IMR-90 (cell line): Measurements from ENCODE around the gene RCN1. TPM values are rescaled to one million over a fixed set of nuclear protein-coding genes. Genes with fewer than 3 reads are reported as not detected.

Experiments
- ATAC-seq: fragments of 200-7000 bp; cut with Tn5 transposase; 2 replicates; pipeline ENCODE4 v1.9.1; 2020; ENCODE audit warnings: low read depth, mild to moderate bottlenecking, moderate library complexity
- BruUV-seq: library from RNA; stranded (reverse); fragments of 400-500 nt; replicated peaks from 2 replicates; lab custom pipeline; 2021; lab: Mats Ljungman, UMichigan
- CTCF ChIA-PET: fragments of 300-600 bp; formaldehyde crosslinking; extraction: SDS; loops from one replicate; lab custom pipeline; 2021; ENCODE audit warnings: antibody characterized with exemption; lab: Yijun Ruan, JAX
- POLR2A ChIA-PET: fragments of 300-600 bp; sonication (Branson Sonifier 250); formaldehyde crosslinking; loops from one replicate; lab custom pipeline; 2022; ENCODE audit warnings: antibody characterized with exemption; ENCODE audit not compliant: unreplicated experiment; lab: Charles Lee
- DNase-seq: peaks from one replicate; pipeline ENCODE4 v3.0.0; 2013
- H2AFZ ChIP-seq: replicated peaks from 2 replicates; pipeline ENCODE3; 2013; ENCODE audit warnings: low read length, mild to moderate bottlenecking; ENCODE audit not compliant: poor library complexity
- H2AK5ac ChIP-seq: 2 replicates; pipeline ENCODE4 v1.6.1; 2013; ENCODE audit warnings: low read depth, low read length, inconsistent platforms
- H2AK9ac ChIP-seq: replicated peaks from 2 replicates; pipeline ENCODE3; 2013; ENCODE audit warnings: mild to moderate bottlenecking, low read depth, low read length, moderate library complexity; ENCODE audit not compliant: poor library complexity
- H2BK120ac ChIP-seq: 2 replicates; pipeline ENCODE4 v1.6.1; 2013; ENCODE audit warnings: low read depth, low read length, inconsistent platforms
- H2BK15ac ChIP-seq: 3 replicates; pipeline ENCODE4 v1.6.1; 2013; ENCODE audit warnings: low read depth, low read length, inconsistent platforms
- H2BK20ac ChIP-seq: 2 replicates; pipeline ENCODE4 v1.6.1; 2013; ENCODE audit warnings: low read depth, mild to moderate bottlenecking, inconsistent platforms, low read length, moderate library complexity
- H2BK5ac ChIP-seq: 2 replicates; pipeline ENCODE4 v1.6.1; 2013; ENCODE audit warnings: mild to moderate bottlenecking, low read depth, low read length, inconsistent platforms; ENCODE audit not compliant: poor library complexity, severe bottlenecking
- H3K14ac ChIP-seq: replicated peaks from 2 replicates; pipeline ENCODE4 v1.6.1; 2013; ENCODE audit warnings: low read depth, low read length, inconsistent platforms
- H3K18ac ChIP-seq: 2 replicates; pipeline ENCODE4 v1.6.1; 2013; ENCODE audit warnings: low read depth, low read length, control low read depth
- H3K23ac ChIP-seq: 2 replicates; pipeline ENCODE4 v1.6.1; 2013; ENCODE audit warnings: low read depth, low read length, inconsistent platforms
- H3K27ac ChIP-seq: 2 replicates; pipeline ENCODE4 v1.5.1; 2013; ENCODE audit warnings: mild to moderate bottlenecking, control low read depth, low read length; ENCODE audit not compliant: insufficient read depth
- H3K27me3 ChIP-seq: 2 replicates; pipeline ENCODE4 v1.6.1; 2013; ENCODE audit warnings: low read length; ENCODE audit not compliant: control insufficient read depth, insufficient read depth
- H3K36me3 ChIP-seq: 2 replicates; pipeline ENCODE4 v1.6.1; 2013; ENCODE audit warnings: low read length, mixed read lengths; ENCODE audit not compliant: control insufficient read depth, insufficient read depth
- H3K4ac ChIP-seq: 2 replicates; pipeline ENCODE4 v1.6.1; 2013; ENCODE audit warnings: low read depth, low read length, inconsistent platforms
- H3K4me1 ChIP-seq: 2 replicates; pipeline ENCODE4 v1.6.1; 2013; ENCODE audit warnings: low read length, mixed read lengths; ENCODE audit not compliant: control insufficient read depth, insufficient read depth
- H3K4me2 ChIP-seq: 2 replicates; pipeline ENCODE4 v1.6.1; 2013; ENCODE audit warnings: low read depth, mild to moderate bottlenecking, control low read depth, low read length, moderate library complexity
- H3K4me3 ChIP-seq: 2 replicates; pipeline ENCODE4 v1.5.1; 2013; ENCODE audit warnings: low read depth, mild to moderate bottlenecking, control low read depth, low read length, moderate library complexity; ENCODE audit not compliant: insufficient read depth
- H3K56ac ChIP-seq: 2 replicates; pipeline ENCODE4 v1.6.1; 2013; ENCODE audit warnings: low read length, inconsistent platforms; ENCODE audit not compliant: insufficient read depth; ENCODE audit errors: extremely low read depth
- H3K79me1 ChIP-seq, 2 experiments: 2 replicates each; pipeline ENCODE4 v1.6.1; 2013; ENCODE audit warnings: low read length in 2 of 2, inconsistent platforms in 1 of 2, low read depth in 1 of 2
- H3K9ac ChIP-seq: 2 replicates; pipeline ENCODE4 v1.6.1; 2013; ENCODE audit warnings: low read depth, low read length, control low read depth
- H3K9me1 ChIP-seq: 2 replicates; pipeline ENCODE4 v1.6.1; 2013; ENCODE audit warnings: low read length, inconsistent platforms; ENCODE audit not compliant: insufficient read depth
- H3K9me3 ChIP-seq: 2 replicates; pipeline ENCODE4 v1.6.1; 2013; ENCODE audit warnings: low read length; ENCODE audit not compliant: control insufficient read depth, insufficient read depth
- H4K20me1 ChIP-seq: 2 replicates; pipeline ENCODE4 v1.6.1; 2013; ENCODE audit warnings: low read length, inconsistent platforms; ENCODE audit not compliant: insufficient read depth
- H4K5ac ChIP-seq: 2 replicates; pipeline ENCODE4 v1.6.1; 2013; ENCODE audit warnings: mild to moderate bottlenecking, low read depth, low read length, control low read depth
- H4K8ac ChIP-seq, 2 experiments: 2 replicates each; pipeline ENCODE4 v1.6.1; 2013; ENCODE audit warnings: low read depth in 2 of 2, low read length in 2 of 2, control low read depth in 1 of 2, inconsistent platforms in 1 of 2
- H4K91ac ChIP-seq: 2 replicates; pipeline ENCODE4 v1.6.1; 2013; ENCODE audit warnings: low read depth, low read length, inconsistent platforms; ENCODE audit not compliant: insufficient read depth
- BHLHE40 ChIP-seq: fragments of 150-350 bp; IDR thresholded peaks from 2 replicates; pipeline ENCODE4 v1.6.1; 2016; ENCODE audit warnings: mild to moderate bottlenecking, low read depth, low read length
- CEBPB ChIP-seq: IDR thresholded peaks from 2 replicates; pipeline ENCODE4 v1.6.1; 2012; ENCODE audit warnings: low read depth, low read length, improper control_type of control experiment
- WGBS, 2 experiments: methylation state at CpG; one replicate each; pipeline versions ENCODE4 v1.1.5 to v1.1.7; 2013; ENCODE audit warnings: missing lambda C conversion rate in 2 of 2; ENCODE audit not compliant: insufficient read length in 1 of 2; ENCODE audit errors: extremely low coverage in 2 of 2; 5-methylcytosine and 5-hydroxymethylcytosine counted together
- dilution Hi-C: fragments of 300-500 bp; cut with HindIII; formaldehyde crosslinking; loops from one replicate; pipeline ENCODE4 v1.14.3; 2018; ENCODE audit warnings: low sequenced_read_pairs; ENCODE audit not compliant: unreplicated experiment
- in situ Hi-C: fragments of 300-500 bp; cut with MboI; formaldehyde crosslinking; loops from 3 replicates; pipeline ENCODE4 v1.14.3; 2019; ENCODE audit warnings: low sequenced_read_pairs, inconsistent platforms, mixed read lengths
- intact Hi-C: fragments of 100-400 bp; cut with micrococcal nuclease; formaldehyde crosslinking; loops from 2 replicates; pipeline ENCODE4 v1.10.0; 2022
- polyA plus RNA-seq, 3 experiments: library from polyadenylated mRNA; depleted of rRNA; stranded (reverse); fragments of >200 nt; gene quantifications; 2 replicates each; pipeline ENCODE4 v1.2.3, GENCODE V29; 2012; ENCODE audit warnings: low replicate concordance in 1 of 3
- total RNA-seq: library from RNA; depleted of rRNA; stranded (reverse); fragments of >200 nt; gene quantifications from 2 replicates; pipeline ENCODE4 v1.2.3, GENCODE V29; 2012
- TF ChIP-seq, protein P1 (sequence below): fragments of 150-350 bp; IDR thresholded peaks from 2 replicates; pipeline ENCODE4 v1.6.1; 2016; ENCODE audit warnings: low read depth, mild to moderate bottlenecking, low read length, moderate library complexity, borderline replicate concordance

The RCN1 gene
- total and polyA plus RNA-seq, 2 of the 4 experiments (the other 2 are of a cell fraction): 129 to 193 TPM

DNA sequence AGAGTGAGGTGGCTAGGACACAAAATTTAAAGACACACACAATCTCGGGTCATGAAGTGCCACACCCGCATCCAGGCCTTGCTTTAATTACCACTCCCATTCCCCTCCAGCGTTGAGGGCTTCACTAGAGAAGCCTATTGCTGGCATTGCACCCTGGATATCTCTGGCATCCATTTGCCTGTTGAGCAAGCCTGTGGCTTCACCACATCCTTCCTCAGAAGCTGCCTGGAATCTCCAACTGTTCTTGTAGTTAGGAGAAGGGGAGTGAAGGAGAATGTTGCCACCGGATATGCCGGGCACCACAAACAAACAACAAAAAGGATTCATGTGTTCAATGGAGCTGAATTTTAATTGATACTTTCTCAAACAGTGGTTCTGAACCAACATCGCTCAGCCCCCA, 34.4 kb upstream of the RCN1 start:
- no TSS peak for BruUV-seq
- ATAC-seq: no peak
- in situ Hi-C loops: no loop called here

More for the DNA sequence above, 34.4 kb upstream of the RCN1 start:
- no peak overlapping the region for H2AK9ac ChIP-seq
- no peak overlapping the region for H3K23ac ChIP-seq
- H3K27me3 ChIP-seq: peaks cover 60% of the 10 kb centered on the region
- no peak overlapping the region for H3K14ac ChIP-seq
- H3K9me1 ChIP-seq: no peaks in the 10 kb centered on the region
- no peak overlapping the region for H2BK20ac ChIP-seq
- no peaks in the 10 kb centered on the region for H4K20me1 ChIP-seq
- no peaks in the 10 kb centered on the region for H3K36me3 ChIP-seq
- no peak overlapping the region for H3K56ac ChIP-seq
- H3K9me3 ChIP-seq: no peaks in the 10 kb centered on the region
- no peak overlapping the region for H2BK120ac ChIP-seq
- TF ChIP-seq, protein P1, sequence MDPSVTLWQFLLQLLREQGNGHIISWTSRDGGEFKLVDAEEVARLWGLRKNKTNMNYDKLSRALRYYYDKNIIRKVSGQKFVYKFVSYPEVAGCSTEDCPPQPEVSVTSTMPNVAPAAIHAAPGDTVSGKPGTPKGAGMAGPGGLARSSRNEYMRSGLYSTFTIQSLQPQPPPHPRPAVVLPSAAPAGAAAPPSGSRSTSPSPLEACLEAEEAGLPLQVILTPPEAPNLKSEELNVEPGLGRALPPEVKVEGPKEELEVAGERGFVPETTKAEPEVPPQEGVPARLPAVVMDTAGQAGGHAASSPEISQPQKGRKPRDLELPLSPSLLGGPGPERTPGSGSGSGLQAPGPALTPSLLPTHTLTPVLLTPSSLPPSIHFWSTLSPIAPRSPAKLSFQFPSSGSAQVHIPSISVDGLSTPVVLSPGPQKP: no peak
- TF ChIP-seq BHLHE40 (no peak), CEBPB (no peak)
- no peak overlapping the region for H3K18ac ChIP-seq
- WGBS, 2 experiments: 60% methylated on average over 1 of the region's 6 CpGs; no CpG with 5 or more reads in 1 of the 2 experiments
- ChIA-PET CTCF (no interaction called here), POLR2A (no interaction called here)
- no peak overlapping the region for H4K5ac ChIP-seq
- H3K4ac ChIP-seq: no peak overlapping the region
- no peak overlapping the region for H3K27ac ChIP-seq
- H3K4me3 ChIP-seq: no peak overlapping the region
- no peak overlapping the region for H2BK15ac ChIP-seq
- intact Hi-C loops (no loop called here), dilution Hi-C loops (loop anchor here (25.0 kb wide), 1 partner anchor 106 kb away; no protein-coding TSS in a partner anchor)
- no peak overlapping the region for H3K9ac ChIP-seq
- no peaks in the 10 kb centered on the region for H3K4me1 ChIP-seq
- no peak overlapping the region for H4K91ac ChIP-seq
- H3K79me1 ChIP-seq: no peaks in the 10 kb centered on the region
- no peak overlapping the region for H2BK5ac ChIP-seq
- DNase-seq: no peak
- H2AK5ac ChIP-seq: no peak overlapping the region
- no peak overlapping the region for H4K8ac ChIP-seq
- H3K4me2 ChIP-seq: no peak overlapping the region
- H2AFZ ChIP-seq: no peak overlapping the region
